Measurements from ENCODE around the gene FOXP1.

Gene FOXP1

GRCh38 chr3:71421820-71422566, 161.5 kb downstream of the FOXP1 start:
- no peak for DNase-seq

- DNase-seq = no peak
These were observed 162.1 kb downstream of the FOXP1 start for GRCh38 chr3:71421475-71421819.

DNA sequence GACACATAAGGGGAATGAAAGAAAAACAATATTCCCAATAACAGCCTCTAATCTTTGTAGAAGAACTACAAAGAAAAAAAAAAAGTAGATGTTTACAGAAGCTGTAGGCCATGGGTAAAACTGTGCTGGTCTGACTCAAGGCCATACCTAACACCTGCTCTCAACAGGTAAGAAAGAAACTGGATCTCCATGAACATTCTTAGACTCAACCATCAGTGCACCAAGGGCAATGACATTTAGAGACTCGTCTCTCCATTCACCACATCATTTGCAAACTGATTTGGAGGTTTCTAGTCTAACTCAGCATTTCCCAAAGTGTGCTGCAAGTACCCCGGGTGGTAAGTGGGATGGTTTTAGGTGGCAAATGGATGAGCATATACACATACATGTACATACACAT, 164.2 kb downstream of the FOXP1 start:
- DNase-seq = no peak

DNA sequence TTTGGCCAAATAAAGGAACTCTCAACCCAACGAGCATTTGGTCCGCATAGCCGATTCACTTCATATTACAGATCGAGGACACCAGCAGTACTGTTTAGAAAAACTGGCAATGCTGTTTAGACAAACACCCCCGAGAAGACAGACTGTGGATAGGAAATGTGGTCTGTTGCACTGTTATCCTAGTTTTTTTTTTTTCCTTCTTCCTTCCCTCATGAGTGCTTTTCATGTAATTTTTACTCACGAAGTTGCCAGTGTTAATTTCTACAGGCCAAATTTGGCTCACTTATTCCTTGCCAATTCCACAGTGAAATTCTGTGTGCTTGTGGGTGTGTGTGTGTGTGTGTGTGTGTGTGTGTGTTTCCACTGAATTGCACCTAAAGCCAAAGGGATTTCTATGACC, 165.7 kb downstream of the FOXP1 start:
- no peak for DNase-seq

GRCh38 chr3:71416876-71417275, 166.7 kb downstream of the FOXP1 start:
- no peak for DNase-seq

- no peak for DNase-seq
These were observed 167.8 kb downstream of the FOXP1 start for GRCh38 chr3:71415681-71416122.

GRCh38 chr3:71414189-71414927, 169.2 kb downstream of the FOXP1 start:
- no peak for DNase-seq

- no peak for DNase-seq
These were observed 170.0 kb downstream of the FOXP1 start for GRCh38 chr3:71413572-71413971.

- DNase-seq = no peak
These were observed 174.2 kb downstream of the FOXP1 start for GRCh38 chr3:71409352-71409751.

DNA sequence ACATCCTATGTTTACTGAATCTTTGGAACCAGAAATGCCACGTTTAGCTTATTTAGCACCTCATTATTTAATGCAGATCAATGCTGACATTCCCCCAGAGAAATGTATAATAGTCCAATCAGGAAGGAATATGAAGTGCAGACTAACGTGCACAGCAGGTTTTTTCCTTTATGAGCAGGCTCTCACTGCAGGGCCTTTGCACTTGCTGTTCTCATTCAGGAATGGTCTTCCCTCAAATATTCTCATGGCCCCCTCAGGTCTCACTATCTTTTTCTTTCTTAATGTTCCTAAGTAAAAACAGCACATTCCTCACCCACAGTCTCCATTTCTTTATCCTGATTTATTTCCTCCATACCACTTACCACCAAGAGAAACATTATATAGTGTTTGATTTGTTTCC, 174.6 kb downstream of the FOXP1 start:
- DNase-seq = no peak

DNA sequence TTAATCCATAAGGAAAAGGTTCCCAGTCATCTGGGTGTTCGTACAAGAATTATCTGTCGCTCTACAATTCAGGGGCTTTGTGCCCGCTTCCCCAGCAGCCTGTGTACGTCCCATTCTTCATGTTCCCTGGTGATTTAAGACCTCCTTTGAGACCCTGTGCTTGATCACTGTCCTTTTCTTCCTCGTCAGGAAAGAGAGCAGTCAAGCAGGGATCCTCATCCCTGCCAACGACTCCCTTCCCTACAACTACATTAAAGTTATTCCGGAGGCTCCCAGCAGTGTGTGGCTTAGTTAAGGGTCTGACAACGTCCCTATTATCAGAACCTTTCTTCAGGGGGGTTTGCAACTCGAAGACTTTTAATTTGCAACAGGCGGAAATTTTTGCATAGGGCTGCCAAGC, 175.7 kb downstream of the FOXP1 start:
- no peak for DNase-seq

DNA sequence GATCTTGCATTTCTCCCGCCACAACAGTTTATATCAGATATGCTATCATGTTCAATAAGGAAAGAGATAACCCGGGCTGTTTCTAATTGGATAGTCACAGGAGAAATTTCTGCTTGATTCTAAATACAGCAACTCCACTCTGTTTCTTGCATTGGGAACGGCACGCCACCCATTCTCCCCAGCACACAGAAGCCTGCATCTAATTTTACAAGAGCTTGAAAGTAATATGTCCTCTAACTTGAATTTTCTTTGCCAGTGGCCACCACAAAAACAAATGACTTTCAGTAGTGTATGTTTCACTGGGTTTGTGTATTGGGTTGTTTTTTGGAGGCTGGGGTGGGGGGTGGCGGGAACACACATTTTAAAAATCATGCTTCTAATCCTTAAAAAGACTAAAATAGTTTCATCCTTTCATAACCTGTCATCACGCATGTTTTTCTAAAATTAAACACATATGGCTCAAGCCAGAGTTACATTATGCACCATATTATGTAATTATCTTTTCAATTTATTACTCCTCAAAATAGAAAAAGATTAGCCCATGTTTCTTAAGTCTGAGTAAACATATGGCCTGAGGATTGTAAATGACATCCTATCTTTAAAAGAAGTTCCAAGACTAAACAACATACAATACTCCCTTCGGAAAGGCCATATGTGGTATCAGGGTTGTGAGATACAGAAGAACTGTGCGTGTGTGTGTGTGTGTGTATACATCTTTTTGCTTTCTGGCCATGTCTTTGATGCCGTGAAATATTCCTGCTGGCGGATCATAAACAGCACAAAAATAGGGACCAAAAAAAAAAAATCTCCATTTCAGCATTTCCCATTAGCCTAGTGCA, 176.3 kb downstream of the FOXP1 start:
- DNase-seq = no peak

DNA sequence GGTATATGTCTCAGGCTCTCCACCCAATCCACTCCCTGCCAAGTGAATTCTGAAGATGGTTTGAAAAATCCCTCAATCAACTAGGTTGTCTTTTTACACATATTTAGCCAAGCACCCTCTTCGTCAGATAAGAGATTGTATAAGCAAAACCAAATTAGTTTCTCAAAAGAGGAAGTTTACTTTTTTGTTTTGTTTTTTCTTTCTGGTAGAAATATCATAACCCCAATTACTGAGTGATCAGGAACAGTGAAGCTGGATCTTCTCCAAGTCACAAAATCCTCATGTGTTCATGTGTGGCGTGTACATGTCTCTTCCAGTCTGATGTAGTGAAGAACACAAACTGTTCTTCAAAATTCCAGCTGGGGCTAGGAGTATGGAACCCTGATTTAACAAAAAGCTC, 180.6 kb downstream of the FOXP1 start:
- no peak for DNase-seq

DNA sequence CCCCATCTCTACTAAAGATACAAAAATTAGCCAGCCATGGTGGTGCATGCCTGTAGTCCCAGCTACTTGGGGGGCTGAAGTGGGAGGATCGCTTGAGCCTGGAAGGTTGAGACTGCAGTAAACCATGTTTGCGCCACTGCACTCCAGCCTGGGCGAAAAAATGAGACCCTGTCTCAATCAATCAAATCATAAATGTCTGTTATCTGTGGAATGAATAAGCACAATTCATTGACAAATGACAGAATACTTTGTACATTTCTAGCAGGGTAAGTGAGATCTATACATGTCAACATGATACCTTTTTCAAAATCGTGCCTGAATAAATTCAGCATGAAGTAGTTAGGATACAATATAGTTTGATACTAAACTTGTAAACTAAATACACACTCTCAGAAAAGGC, 181.2 kb downstream of the FOXP1 start:
- no peak for DNase-seq

DNA sequence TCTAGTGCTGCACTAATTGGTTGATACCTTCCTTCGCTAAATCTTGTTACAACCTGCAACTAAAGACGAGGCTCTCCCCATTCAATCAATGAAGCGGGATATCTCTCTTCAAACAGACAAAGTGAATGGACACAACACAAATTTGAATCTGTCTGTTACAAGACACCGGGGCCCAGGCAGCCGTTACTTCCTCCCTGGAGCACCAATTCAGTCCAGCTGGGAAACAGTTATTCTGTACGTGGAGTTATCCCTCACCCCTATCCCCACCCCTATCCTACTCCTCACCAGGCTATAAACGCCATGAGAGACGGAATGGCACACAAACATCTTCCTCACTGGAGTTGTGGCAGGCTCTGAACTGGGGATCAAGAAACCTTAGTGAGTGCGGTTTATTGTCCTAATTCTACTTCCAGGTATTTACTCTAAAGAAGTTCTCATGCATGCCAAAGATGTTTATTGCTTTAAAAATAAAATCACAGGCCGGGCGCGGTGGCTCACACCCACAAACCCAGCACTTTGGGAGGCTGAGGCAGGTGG, 181.8 kb downstream of the FOXP1 start:
- DNase-seq = no peak

DNA sequence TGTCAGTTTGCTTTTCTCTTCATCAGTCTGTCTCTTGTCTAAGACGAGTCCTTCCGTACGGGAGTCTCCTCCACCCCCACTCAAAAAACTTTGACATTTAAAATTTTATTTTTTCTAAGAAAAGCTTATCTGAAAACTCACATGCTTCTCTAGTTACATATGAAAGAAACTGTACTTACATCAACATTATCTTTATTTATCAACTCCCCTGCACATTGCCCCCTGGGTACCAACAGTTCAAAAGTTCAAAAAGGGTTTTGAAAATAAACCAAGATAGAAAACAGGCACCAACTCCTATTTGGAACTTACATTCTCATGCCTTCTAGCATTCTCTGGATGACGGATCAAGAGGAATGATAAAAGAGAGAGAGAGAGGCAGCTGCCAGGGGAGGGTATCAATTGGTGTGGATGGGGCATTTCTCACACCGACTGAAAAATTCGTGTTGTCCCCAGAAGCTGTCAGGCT, 182.5 kb downstream of the FOXP1 start:
- DNase-seq = no peak

DNA sequence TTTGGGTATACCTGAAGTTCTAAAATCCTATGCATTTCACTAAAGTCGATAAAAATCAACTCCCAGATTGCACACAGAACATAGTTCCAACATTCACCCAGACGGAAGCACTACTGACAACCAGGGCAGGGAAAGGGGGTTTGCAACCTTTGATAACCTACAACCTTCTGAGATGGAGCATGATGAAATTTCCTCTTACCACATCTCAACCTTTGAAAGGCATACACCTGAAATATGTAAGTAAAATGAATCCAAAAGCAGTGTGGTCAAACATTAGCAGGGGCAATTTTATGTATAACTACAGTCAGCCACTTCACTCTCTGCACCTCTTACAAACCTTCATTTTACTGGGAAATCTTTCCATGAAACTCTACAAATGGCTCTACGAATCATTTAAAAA, 184.1 kb downstream of the FOXP1 start:
- DNase-seq = no peak

DNA sequence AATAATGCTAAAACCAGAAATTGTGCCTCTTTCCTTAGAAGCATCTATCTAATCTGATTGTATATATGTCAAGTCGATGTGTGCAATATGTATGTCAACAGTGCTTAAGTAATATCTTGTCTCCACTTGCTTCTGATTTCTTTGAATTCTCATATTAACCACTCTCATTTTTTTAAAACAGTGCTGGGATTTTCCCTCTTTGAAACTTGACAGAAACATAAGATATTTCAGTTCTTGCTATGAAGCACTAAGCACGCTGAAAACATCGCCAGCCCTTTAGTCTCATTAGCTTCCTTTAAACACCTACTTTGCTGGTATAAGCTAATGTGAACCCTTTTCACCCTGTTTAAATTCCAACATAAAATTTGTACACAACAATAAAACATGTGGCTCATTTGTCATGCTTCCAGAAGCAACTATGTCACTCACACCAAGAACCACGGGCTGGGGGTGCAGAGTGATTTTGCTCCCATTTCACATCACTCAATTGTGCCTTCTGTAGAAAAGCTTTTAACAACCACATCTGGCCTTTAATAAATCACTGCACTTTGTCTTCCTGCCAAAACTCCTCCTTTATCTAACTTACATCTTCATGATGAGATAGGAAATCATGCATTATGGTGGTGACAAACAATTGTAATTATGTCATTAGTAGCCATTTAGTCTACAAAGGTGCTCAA, 185.2 kb downstream of the FOXP1 start:
- no peak for DNase-seq

- no peak for DNase-seq
These were observed 185.8 kb downstream of the FOXP1 start for GRCh38 chr3:71397726-71398125.

DNA sequence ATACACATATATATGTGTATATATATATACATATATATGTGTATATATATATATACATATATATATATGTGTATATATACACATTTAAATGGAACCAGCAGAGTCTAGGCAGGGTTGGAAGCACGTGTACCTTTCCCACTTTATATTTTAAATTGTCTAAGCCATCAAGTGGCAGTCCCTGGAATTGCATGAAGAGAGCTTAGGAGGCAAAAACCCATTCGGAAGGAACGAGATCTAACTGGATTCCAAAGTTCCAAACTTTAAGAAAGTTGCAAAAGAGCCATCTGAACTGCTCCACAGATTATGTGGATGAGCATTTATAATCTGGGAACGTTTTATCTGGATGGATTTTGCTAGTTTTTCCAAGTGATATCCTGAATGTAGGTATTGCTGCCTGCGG, 186.5 kb downstream of the FOXP1 start:
- no peak for DNase-seq

- DNase-seq = no peak
These were observed 187.4 kb downstream of the FOXP1 start for GRCh38 chr3:71395927-71396695.

DNA sequence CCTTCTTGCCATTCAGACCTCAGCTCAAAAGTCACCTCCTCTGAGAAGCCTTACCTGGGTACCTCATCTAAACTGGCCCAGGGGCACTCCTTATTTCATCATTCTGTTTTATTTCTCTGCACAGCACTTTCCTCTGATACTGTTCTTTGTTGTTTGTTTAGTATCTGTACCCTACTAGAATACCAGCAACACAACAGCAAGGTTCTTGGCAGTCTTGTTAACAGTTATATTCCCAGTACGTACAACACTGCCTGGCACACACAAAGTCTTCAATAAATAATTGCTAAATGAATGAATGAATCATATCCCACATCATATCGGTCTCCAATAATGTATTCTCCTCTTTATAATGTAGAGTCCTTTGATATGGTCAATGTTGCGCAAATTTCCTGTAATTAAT, 188.1 kb downstream of the FOXP1 start:
- no peak for DNase-seq

Data from cortex of kidney (tissue), 1 donor.